Astrocyte (in vitro differentiated cells and primary cell): Measurements from ENCODE around the gene UBAC2. TPM values are rescaled to one million over a fixed set of nuclear protein-coding genes. Genes with fewer than 3 reads are reported as not detected.

ENCODE experiments used
- DNase-seq: peaks from one replicate; pipeline ENCODE4 v3.0.0-alpha.2; 2010; ENCODE audit warnings: low read depth
- FAIRE-seq: peaks from 2 replicates; lab custom pipeline; 2011; peaks lifted over from hg19 to GRCh38; lab: Jason Lieb, UNC
- H2AFZ ChIP-seq: 2 replicates; pipeline ENCODE4 v1.6.0; 2012; ENCODE audit warnings: low read depth, low read length, inconsistent platforms
- H3K27ac ChIP-seq: 2 replicates; pipeline ENCODE4 v1.5.1; 2011; ENCODE audit warnings: low read depth, low read length, inconsistent platforms
- H3K27me3 ChIP-seq: 2 replicates; pipeline ENCODE4 v1.6.0; 2011; ENCODE audit warnings: low read length, inconsistent platforms; ENCODE audit not compliant: insufficient read depth
- H3K36me3 ChIP-seq: 2 replicates; pipeline ENCODE4 v1.5.1; 2011; ENCODE audit warnings: low read length, inconsistent platforms; ENCODE audit not compliant: insufficient read depth
- H3K4me1 ChIP-seq: 2 replicates; pipeline ENCODE4 v1.5.1; 2011; ENCODE audit warnings: low read length, inconsistent platforms; ENCODE audit not compliant: insufficient read depth
- H3K4me2 ChIP-seq: 2 replicates; pipeline ENCODE4 v1.6.0; 2012; ENCODE audit warnings: low read length, inconsistent platforms
- H3K4me3 ChIP-seq: 2 replicates; pipeline ENCODE4 v1.5.1; 2011; ENCODE audit warnings: low read depth, mild to moderate bottlenecking, low read length, inconsistent platforms; ENCODE audit not compliant: insufficient read depth
- H3K79me2 ChIP-seq: 2 replicates; pipeline ENCODE4 v1.6.0; 2012; ENCODE audit warnings: mild to moderate bottlenecking, low read length, inconsistent platforms; ENCODE audit not compliant: insufficient read depth
- H3K9ac ChIP-seq: 2 replicates; pipeline ENCODE4 v1.6.0; 2012; ENCODE audit warnings: mild to moderate bottlenecking, low read length, inconsistent platforms
- H3K9me3 ChIP-seq: 2 replicates; pipeline ENCODE4 v1.5.1; 2012; ENCODE audit warnings: low read depth, mild to moderate bottlenecking, low read length, inconsistent platforms; ENCODE audit not compliant: insufficient read depth
- H4K20me1 ChIP-seq: 2 replicates; pipeline ENCODE4 v1.6.0; 2012; ENCODE audit warnings: low read length, inconsistent platforms; ENCODE audit not compliant: insufficient read depth
- H3K27ac Mint-ChIP-seq: one replicate; pipeline ENCODE4 v1.8.0; 2021; ENCODE audit warnings: mild to moderate bottlenecking, mixed read lengths; ENCODE audit not compliant: unreplicated experiment
- H3K27me3 Mint-ChIP-seq: one replicate; pipeline ENCODE4 v1.8.0; 2021; ENCODE audit warnings: low read depth, mixed read lengths; ENCODE audit not compliant: unreplicated experiment
- H3K36me3 Mint-ChIP-seq: one replicate; pipeline ENCODE4 v1.8.0; 2021; ENCODE audit warnings: low read depth, mixed read lengths; ENCODE audit not compliant: unreplicated experiment
- H3K4me1 Mint-ChIP-seq: one replicate; pipeline ENCODE4 v1.8.0; 2021; ENCODE audit warnings: low read depth, mixed read lengths; ENCODE audit not compliant: unreplicated experiment
- H3K4me3 Mint-ChIP-seq: one replicate; pipeline ENCODE4 v1.8.0; 2021; ENCODE audit warnings: mild to moderate bottlenecking, moderate library complexity, mixed read lengths; ENCODE audit not compliant: unreplicated experiment
- H3K9me3 Mint-ChIP-seq: one replicate; pipeline ENCODE4 v1.8.0; 2021; ENCODE audit warnings: mild to moderate bottlenecking, mixed read lengths; ENCODE audit not compliant: unreplicated experiment
- EZH2 ChIP-seq: IDR thresholded peaks from 2 replicates; pipeline ENCODE4 v1.6.1; 2012; ENCODE audit warnings: mild to moderate bottlenecking, low read length, inconsistent platforms; ENCODE audit not compliant: insufficient read depth
- total RNA-seq: library from RNA; stranded (reverse); gene quantifications from 2 replicates; pipeline ENCODE4 v1.2.1, GENCODE V29; 2021
- TF ChIP-seq, protein P1 (sequence below): IDR thresholded peaks from 2 replicates; pipeline ENCODE4 v1.5.1; 2011; ENCODE audit warnings: low read depth, mild to moderate bottlenecking, inconsistent platforms, low read length, moderate library complexity; ENCODE audit not compliant: insufficient read depth

The UBAC2 gene
- total RNA-seq, 1 donor from 2014 or later: 61.0 TPM

DNA sequence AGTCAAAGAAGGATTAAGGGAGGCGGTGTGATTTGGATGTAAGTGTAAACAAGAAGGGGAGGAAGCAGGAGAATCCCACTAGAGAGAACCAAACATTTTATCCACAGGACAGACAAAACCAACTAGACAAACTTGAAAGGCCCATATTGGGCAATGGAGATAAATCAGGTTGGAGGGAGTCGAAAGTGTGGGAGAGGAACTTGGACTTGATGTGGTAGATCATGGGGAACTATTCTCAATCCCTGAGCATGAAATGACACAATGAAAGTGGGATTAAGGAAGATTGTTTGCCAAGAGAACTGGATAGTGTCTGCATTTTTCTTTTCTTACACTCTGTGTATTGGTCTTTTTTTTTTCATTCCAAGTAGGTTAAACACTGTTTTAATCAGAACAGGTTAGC, 88.6 kb downstream of the UBAC2 start:
- no peak overlapping the region for H3K4me2 ChIP-seq
- no peaks in the 10 kb centered on the region for H3K9me3 ChIP-seq
- H3K36me3 Mint-ChIP-seq: peaks cover 6% of the 10 kb centered on the region
- H3K9ac ChIP-seq: no peak overlapping the region
- no peaks in the 10 kb centered on the region for H3K4me1 ChIP-seq
- no peak overlapping the region for H2AFZ ChIP-seq
- no peaks in the 10 kb centered on the region for H3K9me3 Mint-ChIP-seq
- H3K27me3 ChIP-seq: no peaks in the 10 kb centered on the region
- peaks cover 2% of the 10 kb centered on the region for H3K4me1 Mint-ChIP-seq
- H3K27ac Mint-ChIP-seq: no peak overlapping the region
- peaks cover 3% of the 10 kb centered on the region for H3K79me2 ChIP-seq
- H3K27me3 Mint-ChIP-seq: no peaks in the 10 kb centered on the region
- H4K20me1 ChIP-seq: peaks cover 7% of the 10 kb centered on the region
- TF ChIP-seq, protein P1, sequence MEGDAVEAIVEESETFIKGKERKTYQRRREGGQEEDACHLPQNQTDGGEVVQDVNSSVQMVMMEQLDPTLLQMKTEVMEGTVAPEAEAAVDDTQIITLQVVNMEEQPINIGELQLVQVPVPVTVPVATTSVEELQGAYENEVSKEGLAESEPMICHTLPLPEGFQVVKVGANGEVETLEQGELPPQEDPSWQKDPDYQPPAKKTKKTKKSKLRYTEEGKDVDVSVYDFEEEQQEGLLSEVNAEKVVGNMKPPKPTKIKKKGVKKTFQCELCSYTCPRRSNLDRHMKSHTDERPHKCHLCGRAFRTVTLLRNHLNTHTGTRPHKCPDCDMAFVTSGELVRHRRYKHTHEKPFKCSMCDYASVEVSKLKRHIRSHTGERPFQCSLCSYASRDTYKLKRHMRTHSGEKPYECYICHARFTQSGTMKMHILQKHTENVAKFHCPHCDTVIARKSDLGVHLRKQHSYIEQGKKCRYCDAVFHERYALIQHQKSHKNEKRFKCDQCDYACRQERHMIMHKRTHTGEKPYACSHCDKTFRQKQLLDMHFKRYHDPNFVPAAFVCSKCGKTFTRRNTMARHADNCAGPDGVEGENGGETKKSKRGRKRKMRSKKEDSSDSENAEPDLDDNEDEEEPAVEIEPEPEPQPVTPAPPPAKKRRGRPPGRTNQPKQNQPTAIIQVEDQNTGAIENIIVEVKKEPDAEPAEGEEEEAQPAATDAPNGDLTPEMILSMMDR: no peak
- TF ChIP-seq EZH2: no peak
- FAIRE-seq (no peak), DNase-seq (no peak)
- no peaks in the 10 kb centered on the region for H3K36me3 ChIP-seq
- no peak overlapping the region for H3K27ac ChIP-seq
- no peak overlapping the region for H3K4me3 ChIP-seq
- no peak overlapping the region for H3K4me3 Mint-ChIP-seq

DNA sequence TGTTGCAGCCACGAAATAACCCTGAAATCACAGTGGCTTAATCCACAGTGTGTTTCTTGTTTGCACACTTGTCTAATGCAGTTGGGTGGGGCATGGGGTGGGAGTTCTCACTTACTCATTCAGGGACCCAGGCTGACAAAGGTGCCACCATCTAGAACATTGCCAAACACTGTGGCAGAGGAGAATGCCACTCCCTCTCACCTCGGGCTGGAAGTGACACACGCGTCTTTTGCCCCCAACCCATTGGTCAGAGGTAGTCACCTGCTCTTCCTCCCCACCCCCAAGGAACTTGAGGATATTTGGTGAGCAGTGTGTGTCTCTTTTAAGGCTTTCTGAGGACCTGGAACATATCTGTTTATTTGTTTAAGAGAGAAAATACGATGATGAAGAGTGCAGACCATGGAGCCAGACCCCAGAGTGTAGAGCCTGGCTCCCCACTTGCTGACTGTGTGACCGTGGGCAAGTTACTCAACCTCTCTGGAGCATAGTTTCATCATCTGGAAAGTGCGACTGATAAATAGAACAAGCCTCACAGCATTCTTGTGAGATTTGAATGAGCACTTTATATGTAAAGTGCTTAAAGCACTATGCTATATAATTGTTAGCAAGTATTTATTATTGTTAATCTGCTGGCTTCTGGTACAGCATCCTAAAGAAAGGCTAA, 89.2 kb downstream of the UBAC2 start:
- Histone ChIP-seq H3K9me3 (no peaks in the 10 kb centered on the region), H3K36me3 (no peaks in the 10 kb centered on the region), H4K20me1 (peaks cover 7% of the 10 kb centered on the region), H3K9ac (no peak overlapping the region), H3K27ac (no peak overlapping the region), H3K4me1 (no peaks in the 10 kb centered on the region), H3K27me3 (no peaks in the 10 kb centered on the region), H2AFZ (no peak overlapping the region), H3K4me3 (no peak overlapping the region), H3K79me2 (no peaks in the 10 kb centered on the region), H3K4me2 (no peak overlapping the region)
- Mint-ChIP-seq H3K9me3 (no peaks in the 10 kb centered on the region), H3K4me1 (no peaks in the 10 kb centered on the region), H3K36me3 (peaks cover 6% of the 10 kb centered on the region), H3K27ac (no peak overlapping the region), H3K27me3 (no peaks in the 10 kb centered on the region), H3K4me3 (no peak overlapping the region)
- no peak for FAIRE-seq
- TF ChIP-seq, protein P1: no peak
- TF ChIP-seq EZH2: no peak
- DNase-seq: no peak

DNA sequence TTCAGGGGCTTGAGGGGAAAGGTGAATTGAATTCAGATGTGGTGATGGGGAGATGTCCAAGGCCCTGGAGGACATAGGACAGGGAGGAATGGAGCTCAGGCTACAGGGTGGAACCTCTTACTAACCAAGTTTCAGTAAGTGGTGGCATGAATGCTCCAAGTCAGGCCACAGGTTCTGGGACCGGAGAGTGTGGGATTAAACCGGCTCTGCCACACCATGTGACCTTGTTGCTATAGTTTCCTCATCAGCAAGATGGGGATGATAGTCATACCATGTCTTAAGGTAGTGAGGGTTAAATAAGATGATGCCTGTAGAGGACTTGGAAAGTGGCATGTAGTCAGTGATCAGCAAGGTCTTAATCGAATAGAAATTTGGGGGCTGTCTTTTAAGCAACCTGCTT, 90.2 kb downstream of the UBAC2 start:
- H2AFZ ChIP-seq: no peak overlapping the region
- peaks cover 2% of the 10 kb centered on the region for H3K4me1 Mint-ChIP-seq
- H3K4me2 ChIP-seq: no peak overlapping the region
- DNase-seq: no peak
- H3K9me3 Mint-ChIP-seq: no peaks in the 10 kb centered on the region
- no peaks in the 10 kb centered on the region for H3K4me1 ChIP-seq
- H3K4me3 ChIP-seq: no peak overlapping the region
- no peak for FAIRE-seq
- H3K27me3 Mint-ChIP-seq: no peaks in the 10 kb centered on the region
- H3K27ac Mint-ChIP-seq: no peak overlapping the region
- H3K4me3 Mint-ChIP-seq: no peak overlapping the region
- peaks cover 12% of the 10 kb centered on the region for H4K20me1 ChIP-seq
- no peak overlapping the region for H3K9ac ChIP-seq
- peaks cover 6% of the 10 kb centered on the region for H3K36me3 Mint-ChIP-seq
- no peaks in the 10 kb centered on the region for H3K27me3 ChIP-seq
- H3K27ac ChIP-seq: no peak overlapping the region
- H3K36me3 ChIP-seq: no peaks in the 10 kb centered on the region
- no peaks in the 10 kb centered on the region for H3K9me3 ChIP-seq
- H3K79me2 ChIP-seq: no peaks in the 10 kb centered on the region
- TF ChIP-seq EZH2: no peak
- TF ChIP-seq, protein P1: no peak
